HCEC 1CT (cell line): Measurements from ENCODE around the gene C1S.
"Not testable (repeated sequence)": the region's sequence is repeated elsewhere in the genome, so short reads cannot be mapped to it uniquely, and the experiment has no call there.

Experiments used
- DNase-seq: peaks from one replicate; pipeline ENCODE4 v3.0.0-alpha.2; 2017

C1S gene

GRCh38 chr12:7047306-7047705, 13.2 kb upstream of the C1S start:
- DNase-seq = no peak

GRCh38 chr12:7049445-7049951, 11.0 kb upstream of the C1S start:
- not testable (repeated sequence) for DNase-seq

DNA sequence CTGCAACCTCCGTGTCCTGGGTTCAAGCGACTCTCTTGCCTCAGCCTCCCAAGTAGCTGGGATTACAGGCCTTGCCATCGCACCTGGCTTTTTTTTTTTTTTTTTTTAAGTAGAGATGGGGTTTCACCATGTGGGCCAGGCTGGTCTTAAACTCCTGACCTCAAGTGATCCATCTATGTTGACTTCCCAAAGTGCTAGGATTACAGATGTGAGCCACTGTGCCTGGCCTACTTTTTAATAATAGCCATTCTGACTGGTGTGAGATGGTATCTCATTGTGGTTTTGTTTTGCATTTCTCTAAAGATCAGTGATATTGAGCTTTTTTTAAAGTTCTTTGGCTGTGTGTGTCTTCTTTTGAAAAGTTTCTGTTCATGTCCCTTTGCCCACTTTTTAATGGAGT, 10.5 kb upstream of the C1S start:
- DNase-seq = not testable (repeated sequence)

- DNase-seq = no peak
These were observed 5.6 kb upstream of the C1S start for GRCh38 chr12:7054925-7055324.

DNA sequence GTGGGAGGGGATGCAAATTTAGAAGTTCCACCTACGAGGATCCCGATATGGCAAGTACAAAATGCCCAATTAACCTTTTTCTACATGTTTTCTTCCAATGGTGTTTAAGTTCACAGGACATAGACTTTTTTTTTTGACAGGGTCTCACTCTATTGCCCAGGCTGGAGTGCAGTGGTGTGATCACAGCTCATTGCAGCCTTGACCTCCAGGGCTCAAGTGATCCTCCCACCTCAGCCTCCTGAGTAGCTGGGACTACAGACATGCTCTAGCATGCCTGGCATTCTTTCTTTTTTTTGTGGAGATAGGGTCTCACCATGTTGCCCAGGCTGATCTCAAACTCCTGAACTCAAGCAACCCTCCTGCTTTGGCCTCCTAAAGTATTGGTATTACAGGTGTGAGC, 4.8 kb upstream of the C1S start:
- DNase-seq = not testable (repeated sequence)

DNA sequence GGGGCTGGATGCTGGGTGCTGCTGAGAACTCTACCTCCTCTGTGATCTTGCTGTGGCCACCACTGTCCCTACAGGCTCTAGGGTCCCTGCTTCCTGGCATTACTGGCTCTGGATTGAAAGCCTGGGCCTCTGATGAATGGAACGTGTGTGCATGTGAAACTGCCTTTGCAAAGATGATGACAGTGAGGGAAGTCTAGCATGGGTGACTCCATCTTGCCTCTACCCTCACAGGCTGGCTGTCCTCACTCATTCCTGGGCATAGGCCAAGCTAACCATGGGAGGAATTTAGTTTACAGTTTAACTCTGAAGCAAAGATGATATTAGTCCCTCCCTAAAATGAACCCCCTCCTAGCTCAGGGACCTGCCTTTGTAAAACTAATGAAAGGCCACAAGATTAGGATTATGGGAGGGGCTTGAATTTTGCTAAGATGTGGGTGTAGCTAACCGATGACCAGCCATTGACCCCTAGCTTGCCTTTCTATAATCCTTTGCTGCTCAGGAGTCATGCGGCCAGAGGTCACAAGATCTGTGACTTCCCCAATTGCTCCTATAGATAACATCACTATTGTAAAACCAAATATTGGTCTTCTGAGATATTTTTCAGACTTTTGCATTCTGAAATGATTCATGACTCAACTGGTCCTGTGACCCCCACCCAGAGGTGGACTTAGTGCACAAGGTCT, 2.2 kb upstream of the C1S start:
- no peak for DNase-seq

DNA sequence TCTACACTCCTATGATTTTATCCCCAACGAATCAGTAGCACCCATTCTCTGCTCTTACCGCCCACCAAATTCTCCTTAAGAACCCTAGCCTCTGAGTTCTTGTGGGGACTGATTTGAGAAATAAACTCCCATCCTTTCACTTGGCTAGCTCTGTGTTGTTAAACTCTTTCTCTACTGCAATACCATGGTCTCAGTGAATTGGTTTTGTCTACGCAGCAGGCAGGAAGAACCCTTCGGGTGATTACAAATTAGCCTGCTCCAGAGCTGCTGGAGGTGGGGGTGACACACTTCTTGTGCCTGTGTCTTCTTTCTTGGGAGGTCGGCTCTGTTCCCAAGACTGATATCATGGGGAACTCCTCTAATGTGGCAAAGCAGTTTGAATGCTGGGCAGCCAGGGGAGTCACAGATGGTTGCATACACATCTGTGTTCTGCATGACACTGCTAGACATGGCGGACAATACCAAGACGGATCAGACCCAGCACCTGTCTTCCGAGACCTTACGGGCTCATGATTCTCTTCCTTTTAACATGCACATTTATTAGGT, 1.6 kb upstream of the C1S start:
- DNase-seq = no peak

DNA sequence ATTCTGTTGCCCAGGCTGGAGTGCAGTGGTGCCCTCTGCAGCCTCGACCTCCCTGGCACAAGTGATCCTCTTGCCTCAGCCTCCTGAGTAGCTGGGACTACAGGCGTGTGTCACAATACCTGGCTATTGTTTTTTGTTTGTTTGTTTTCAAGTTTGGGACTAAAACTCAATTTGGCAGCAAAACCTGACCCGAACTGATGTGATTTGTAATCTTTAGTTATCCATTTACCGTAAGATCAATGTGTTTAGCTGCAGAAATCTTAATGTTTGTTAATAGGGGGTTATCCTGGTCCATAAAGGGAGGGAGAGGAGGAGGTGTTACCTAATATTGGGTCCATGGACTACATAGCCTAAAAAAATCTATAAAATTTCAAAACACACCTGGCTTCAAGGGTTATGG, 738 bp upstream of the C1S start:
- no peak for DNase-seq

- DNase-seq = no peak
These were observed 620 bp downstream of the C1S start for GRCh38 chr12:7061138-7061537.

DNA sequence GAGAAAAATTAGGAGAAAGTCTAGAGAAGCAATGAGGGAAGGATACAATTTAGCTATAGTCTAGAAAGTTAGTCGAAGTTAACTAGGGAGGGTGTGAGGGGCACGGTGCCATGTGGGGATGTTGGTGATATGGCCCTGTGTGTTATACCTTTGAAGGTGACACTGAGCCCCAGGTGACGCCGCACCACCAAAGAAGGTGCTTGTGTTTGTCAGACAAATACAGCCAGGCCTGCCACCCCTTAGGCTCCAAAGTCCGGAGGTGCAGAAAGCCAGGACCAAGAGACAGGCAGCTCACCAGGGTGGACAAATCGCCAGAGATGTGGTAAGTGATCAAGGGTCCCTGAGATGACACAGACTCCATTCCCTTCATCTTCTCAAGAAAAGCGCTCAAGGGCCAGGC, 1.1 kb downstream of the C1S start:
- DNase-seq = no peak

DNA sequence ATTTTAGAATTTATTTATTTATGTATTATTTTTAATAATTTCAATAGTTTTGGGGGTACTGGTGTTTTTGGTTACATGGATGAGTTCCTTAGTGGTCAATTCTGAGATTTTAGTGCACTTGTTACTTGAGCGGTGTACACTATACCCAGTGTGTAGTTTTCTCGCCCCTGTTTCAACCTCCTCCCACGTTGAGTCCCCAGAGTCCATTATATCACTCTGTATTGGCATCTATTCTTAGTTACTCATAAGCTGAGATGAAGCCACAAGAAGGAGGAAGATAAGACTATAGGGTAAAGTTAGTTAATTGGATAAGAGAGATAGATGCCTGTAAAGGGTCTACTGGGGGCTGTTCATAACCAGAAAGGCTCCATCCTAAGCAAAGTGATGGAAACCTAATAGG, 4.0 kb downstream of the C1S start:
- no peak for DNase-seq

DNA sequence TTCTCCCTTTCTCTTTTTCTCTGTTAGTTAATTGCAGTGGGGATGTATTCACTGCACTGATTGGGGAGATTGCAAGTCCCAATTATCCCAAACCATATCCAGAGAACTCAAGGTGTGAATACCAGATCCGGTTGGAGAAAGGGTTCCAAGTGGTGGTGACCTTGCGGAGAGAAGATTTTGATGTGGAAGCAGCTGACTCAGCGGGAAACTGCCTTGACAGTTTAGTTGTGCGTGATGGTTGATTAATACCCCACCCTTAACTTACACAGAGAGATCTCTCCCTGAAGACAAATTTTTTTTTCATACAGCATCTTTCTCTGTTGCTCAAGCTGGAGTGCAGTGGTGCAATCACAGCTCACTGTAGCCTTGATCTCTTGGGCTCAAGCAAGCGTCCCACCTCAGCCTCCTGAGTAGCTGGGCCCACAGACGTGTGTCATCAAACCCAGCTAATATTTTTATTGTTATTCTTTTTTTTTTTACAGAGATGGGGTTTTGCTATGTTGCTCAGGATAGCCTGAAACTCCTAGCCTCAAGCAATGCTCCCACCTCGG, 4.6 kb downstream of the C1S start:
- DNase-seq = no peak

DNA sequence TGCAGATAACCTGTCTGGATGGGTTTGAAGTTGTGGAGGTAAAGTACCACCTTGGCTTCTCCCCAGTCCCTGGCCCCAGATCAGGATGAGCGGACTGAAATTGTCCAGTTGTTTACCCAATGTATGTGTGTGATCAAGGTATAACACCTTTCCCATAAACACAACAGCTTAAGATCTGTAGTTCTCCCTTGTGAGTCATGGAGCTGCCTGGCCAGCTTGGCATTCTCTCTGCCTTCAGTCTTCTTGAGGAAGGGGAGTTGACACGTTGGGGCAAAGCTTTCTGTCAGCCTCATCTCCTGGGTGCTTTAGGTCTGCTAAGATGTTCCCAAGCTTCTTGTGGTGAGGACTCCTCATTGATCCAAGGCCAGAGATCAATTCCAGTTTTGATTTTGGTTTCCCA, 6.1 kb downstream of the C1S start:
- no peak for DNase-seq

DNA sequence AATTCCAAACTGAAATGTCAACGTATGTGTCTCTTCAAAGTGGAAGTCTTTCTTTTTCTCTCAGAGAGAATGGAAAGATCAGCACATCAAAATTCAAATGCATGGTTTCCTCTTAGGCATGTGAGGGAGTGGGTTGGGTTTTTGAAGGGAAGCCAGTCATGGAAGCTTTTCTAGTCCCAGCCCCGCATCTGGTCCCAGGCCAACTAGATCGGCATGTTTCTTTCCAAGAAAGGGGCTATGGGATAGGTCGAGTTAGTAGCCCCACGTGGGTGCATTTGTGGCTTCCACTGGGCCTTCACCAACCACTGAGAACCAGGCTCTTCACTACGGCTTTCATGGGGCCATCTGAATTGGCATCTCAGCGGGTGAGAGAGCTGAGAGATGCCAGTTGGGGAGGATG, 6.6 kb downstream of the C1S start:
- DNase-seq = no peak

- DNase-seq = no peak
These were observed 7.9 kb downstream of the C1S start for GRCh38 chr12:7068240-7068993.

DNA sequence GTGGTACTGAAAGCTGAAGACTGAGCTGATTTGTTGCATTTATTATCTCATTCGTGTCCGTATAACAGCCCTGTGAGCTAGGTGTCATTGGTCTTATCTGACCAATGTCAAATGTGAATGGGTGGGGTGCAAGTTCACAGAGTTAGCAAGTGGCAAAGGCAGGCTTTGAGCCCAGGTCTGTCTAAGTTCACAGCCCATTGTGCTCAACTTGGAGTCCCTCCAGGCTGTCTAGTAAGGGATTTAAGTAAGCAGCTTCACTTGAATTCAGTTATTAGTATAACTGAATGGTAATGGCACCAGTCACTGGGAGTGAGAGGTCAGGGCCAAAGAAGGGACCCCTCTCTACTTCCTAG, 8.5 kb downstream of the C1S start:
- no peak for DNase-seq

- no peak for DNase-seq
These were observed 8.9 kb downstream of the C1S start for GRCh38 chr12:7069386-7069785.

DNA sequence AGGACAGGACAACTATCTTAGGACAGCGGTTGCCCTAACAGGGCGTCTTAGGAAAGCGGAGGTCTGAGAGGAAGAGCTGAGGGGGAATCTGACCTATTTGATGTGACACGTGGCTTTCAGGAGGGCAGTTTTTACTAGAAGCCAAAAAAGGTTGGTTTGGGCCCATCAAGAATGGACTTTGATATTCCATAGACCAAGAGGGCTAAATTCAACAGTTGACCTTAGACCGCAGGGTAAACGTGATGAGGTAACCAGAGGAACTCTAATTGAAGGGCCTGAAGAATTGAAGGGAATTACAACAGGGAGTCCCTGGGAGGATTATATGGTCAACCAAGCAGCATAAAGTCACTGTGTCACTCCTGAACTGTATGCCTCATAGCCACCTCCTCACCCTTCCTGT, 11.5 kb downstream of the C1S start:
- DNase-seq = no peak

DNA sequence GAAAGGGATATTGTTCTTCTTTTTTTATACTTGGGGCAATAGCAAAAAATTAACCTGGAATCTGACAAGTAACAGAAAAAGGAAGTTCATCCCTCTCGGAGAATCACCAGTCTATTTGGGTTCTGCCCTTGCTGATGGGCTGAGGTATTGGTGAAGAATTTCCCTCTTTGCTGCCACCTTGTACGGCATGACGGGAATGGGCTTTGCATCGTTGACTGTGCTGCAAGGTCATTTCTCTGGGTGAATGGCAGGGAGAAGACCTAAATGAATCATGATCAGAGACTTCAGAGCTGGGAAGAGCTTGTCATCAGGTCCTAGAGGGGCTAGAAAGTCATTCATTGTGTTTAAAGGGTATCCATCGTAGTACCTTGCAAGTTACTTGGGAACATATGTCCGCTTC, 12.0 kb downstream of the C1S start:
- DNase-seq = no peak

DNA sequence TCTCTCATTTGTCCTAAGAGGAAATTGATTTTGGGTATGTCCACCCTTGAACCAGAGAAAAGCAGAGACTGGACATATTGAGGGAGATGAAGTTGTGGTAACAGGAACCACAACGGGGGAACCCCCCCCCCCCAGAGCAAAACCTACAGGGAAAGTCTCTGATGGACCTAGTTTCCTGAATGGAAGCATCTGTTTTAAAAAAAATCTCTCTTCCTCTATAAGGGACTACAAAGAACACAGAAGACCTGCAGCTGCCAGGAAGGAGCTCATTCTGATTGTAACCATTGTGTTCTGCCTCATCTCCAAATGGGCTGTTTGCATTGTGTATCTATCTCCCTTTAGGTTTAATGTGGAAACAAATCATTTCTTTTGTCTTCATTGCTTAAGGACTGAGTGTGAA, 13.4 kb downstream of the C1S start:
- DNase-seq = no peak

- DNase-seq = peak; percentile 17
These were observed 15.0 kb downstream of the C1S start for GRCh38 chr12:7075518-7075917.

DNA sequence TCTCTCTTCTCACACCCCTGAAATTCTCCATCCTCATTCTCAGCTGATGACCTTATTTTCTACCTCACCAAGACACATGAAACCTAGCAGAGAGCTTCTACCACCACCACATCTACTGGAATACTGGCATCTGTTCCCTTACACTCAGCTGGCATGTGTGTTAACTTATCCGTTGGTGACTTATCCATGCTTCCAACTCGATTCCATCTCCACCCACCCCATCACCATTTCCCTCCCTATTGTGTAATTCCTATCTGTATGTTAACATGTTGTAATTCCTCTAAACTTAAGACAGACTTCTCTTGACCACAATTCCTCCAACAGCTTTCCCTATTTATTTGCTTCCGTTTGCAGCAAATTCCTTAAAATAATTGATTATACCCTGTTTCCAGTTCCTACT, 15.4 kb downstream of the C1S start:
- DNase-seq = peak; percentile 75

DNA sequence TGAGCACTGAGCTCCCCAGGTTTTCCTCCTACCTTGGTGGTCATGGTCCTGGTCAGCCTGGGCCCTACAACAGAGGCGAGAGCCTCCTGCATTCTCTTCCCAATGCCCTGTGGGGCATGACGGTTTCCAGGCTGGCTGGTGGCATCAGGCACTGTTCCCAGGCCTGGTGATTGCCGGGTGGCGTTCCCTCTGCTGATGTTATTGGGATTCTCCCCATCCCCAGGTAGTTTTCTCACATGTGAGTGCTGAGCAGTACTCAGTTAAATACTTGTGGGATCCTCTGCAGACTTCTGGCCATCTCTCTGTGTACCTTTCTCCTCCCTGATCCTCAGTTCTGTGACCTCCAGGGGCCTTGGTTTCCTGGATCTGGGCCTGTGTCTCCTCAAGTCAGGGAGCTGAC, 16.0 kb downstream of the C1S start:
- no peak for DNase-seq

DNA sequence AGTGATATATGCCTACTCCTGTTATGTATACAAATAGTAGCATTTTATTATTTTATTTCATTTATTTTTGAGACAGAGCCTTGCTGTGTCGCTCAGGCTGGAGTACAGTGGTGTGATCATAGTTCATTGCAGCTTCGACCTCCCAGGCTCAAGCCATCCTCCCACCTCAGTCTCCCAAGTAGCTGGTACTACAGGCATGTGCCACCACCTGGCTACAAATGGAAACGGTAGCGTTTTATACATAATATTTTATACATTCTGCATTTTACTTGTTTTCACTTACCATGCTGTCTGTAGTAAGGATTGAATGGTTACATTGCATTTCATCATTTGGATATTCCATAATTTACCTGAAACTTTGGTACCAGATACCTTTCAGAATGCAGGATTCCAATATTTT, 17.6 kb downstream of the C1S start:
- DNase-seq = no peak
